ENCODE data around the gene ACBD6.
A peak's percentile ranks its signal among the peaks of the same experiment; 100 is the strongest.
"Not testable (repeated sequence)": the region's sequence is repeated elsewhere in the genome, so short reads cannot be mapped to it uniquely, and the experiment has no call there.

The ACBD6 gene

GRCh38 chr1:180486092-180486491 is 16.3 kb downstream of the ACBD6 start:
- DNase-seq: no peak

GRCh38 chr1:180484490-180484889 is 17.9 kb downstream of the ACBD6 start:
- DNase-seq: no peak

GRCh38 chr1:180482425-180483275 is 19.7 kb downstream of the ACBD6 start:
- DNase-seq: peak; percentile 45

- no peak for DNase-seq
These were observed 32.3 kb downstream of the ACBD6 start for GRCh38 chr1:180470031-180470430.

GRCh38 chr1:180468311-180468710 is 34.1 kb downstream of the ACBD6 start:
- DNase-seq: no peak

GRCh38 chr1:180462102-180462501 is 40.3 kb downstream of the ACBD6 start:
- no peak for DNase-seq

- not testable (repeated sequence) for DNase-seq
These were observed 40.7 kb downstream of the ACBD6 start for GRCh38 chr1:180461682-180462081.

- DNase-seq: no peak
These were observed 43.6 kb downstream of the ACBD6 start for GRCh38 chr1:180458807-180459206.

- no peak for DNase-seq
These were observed 46.2 kb downstream of the ACBD6 start for GRCh38 chr1:180456191-180456590.

- DNase-seq: no peak
These were observed 50.9 kb downstream of the ACBD6 start for GRCh38 chr1:180451504-180451903.

GRCh38 chr1:180444522-180444921 is 57.9 kb downstream of the ACBD6 start:
- no peak for DNase-seq

GRCh38 chr1:180440335-180440734 is 62.0 kb downstream of the ACBD6 start:
- no peak for DNase-seq

- no peak for DNase-seq
These were observed 66.8 kb downstream of the ACBD6 start for GRCh38 chr1:180435566-180435965.

- DNase-seq: no peak
These were observed 68.5 kb downstream of the ACBD6 start for GRCh38 chr1:180433873-180434272.

- DNase-seq: no peak
These were observed 70.7 kb downstream of the ACBD6 start for GRCh38 chr1:180431683-180432082.

- DNase-seq: no peak
These were observed 73.3 kb downstream of the ACBD6 start for GRCh38 chr1:180428782-180429695.

GRCh38 chr1:180425952-180426351 is 76.4 kb downstream of the ACBD6 start:
- DNase-seq: no peak

- no peak for DNase-seq
These were observed 77.4 kb downstream of the ACBD6 start for GRCh38 chr1:180424848-180425457.

- DNase-seq: no peak
These were observed 80.8 kb downstream of the ACBD6 start for GRCh38 chr1:180421614-180422013.

- not testable (repeated sequence) for DNase-seq
These were observed 81.2 kb downstream of the ACBD6 start for GRCh38 chr1:180421145-180421544.

GRCh38 chr1:180415985-180416633 is 86.3 kb downstream of the ACBD6 start:
- peak; percentile 15 for DNase-seq

- no peak for DNase-seq
These were observed 87.0 kb downstream of the ACBD6 start for GRCh38 chr1:180415236-180415848.

All from CD4-positive, alpha-beta T cell treated with Interleukin-12 subunit alpha and Interleukin-12 subunit beta, for 1 hour (primary cell).